Mucosa of gallbladder (tissue), 1 donor: ENCODE results near the gene PAX3. TPM values are rescaled to one million over a fixed set of nuclear protein-coding genes. Genes with fewer than 3 reads are reported as not detected.
"Not testable (repeated sequence)": the region's sequence is repeated elsewhere in the genome, so short reads cannot be mapped to it uniquely, and the experiment has no call there.

Experiments
- DNase-seq: peaks from one replicate; pipeline ENCODE4 v3.0.0-alpha.2; 2020; ENCODE audit warnings: low spot score
- total RNA-seq: library from RNA; stranded (reverse); gene quantifications from one replicate; pipeline ENCODE4 v1.2.1, GENCODE V29; 2021
- donor health status: DM: no; HTN: no; CAD: no.

The PAX3 gene
- total RNA-seq, 1 donor from 2014 or later = not detected

DNA sequence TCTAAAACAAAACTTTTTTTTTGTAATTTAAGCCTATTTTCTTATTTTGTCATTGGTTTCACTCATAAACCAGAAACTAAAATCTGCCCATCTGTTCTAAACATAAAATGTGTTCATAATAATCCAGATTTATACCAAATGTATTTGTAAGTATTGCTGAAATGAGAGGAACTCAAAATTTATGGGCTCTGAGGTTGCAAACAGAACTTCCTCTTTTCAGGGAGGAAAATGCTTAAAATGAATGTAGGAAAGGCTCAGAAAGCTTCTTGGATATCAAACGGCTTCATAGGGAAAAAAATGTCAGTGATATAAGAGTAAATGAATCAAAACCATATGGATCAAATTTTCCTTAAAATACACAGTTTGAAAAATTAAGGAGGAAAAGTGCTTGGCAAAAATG, 83.9 kb downstream of the PAX3 start:
- no peak for DNase-seq

DNA sequence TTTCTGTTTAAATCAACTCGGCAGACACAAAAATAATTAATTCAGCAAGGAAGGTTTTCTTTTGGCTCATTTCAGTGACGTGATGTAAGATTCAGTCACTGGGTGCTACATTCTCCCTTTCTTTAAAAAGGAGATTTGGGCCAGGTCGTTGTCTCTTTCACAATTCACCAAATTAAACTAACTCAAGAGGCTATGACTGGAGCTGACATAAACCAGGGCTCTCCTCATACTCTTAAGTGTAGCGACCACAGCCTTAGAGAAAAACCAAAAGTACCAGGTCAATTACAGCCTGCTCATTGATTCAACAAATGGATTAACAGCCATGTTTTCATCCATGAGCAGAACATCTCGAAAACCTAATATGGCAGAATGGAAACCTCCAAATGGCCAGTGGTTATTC, 85.7 kb downstream of the PAX3 start:
- DNase-seq = no peak

DNA sequence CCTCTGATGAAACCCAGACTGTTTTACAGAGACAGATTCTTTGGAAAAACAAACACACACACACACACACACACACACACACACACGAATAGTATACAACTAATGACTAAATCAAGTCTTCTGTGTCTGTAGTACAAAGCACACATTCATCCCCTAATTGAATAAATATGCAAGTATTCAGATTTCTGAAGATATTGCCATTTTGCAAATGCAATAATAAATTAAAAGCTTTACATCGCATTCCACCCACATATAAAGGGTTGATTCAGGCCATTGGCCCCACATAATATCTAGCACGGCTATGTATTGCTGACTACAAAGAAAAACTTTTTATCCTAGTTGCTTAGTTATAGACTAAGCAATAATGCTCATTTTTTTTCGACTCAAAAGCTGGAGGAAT, 86.2 kb downstream of the PAX3 start:
- DNase-seq = no peak

DNA sequence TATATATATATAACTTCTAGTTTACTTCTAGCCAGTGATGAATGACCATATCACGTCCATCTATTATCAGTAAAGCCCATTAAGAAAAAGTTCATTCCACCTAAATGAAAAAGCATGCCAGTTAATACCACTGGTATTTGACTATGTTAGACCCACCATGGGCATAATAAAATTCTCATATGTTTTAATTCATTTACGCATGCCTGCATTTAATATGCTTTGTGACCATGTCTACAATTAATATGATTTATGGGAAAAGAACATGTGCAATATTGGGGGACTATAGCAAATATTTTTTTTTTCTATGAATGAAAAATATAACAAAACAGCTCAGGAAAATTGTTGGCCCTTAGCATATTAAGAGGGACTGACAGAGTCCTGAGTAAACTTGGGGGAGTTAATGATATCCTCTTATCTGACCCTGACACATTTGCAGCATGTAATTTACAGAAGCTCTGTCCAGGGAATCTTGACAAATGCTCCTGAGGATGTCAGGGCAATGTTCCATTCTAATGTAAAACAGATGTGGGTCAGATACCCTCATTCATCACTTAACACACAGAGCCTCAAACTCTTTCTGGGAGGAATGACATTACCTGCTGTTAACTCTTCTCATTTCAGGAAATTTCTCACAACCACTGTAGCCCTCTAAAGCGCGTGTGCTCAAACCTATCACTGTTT, 90.6 kb downstream of the PAX3 start:
- DNase-seq = no peak

DNA sequence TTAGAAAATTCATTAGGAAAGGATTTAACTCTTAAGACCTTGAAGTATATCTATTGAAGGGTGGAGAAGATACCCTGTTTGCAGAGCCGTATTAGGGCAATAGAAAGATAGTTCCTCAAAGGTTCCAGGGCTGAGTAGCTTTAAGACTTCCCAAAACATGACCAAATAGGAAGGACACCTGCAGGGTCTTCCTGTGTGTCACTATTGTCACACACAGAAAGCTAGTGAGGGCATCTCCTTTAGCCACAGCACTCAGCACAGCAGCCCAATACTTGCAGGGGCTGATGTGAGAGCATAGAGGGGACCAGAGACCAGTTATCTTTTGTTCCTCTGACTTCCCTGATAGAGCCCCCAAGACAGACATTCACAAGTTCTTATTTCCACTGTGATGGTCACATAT, 93.7 kb downstream of the PAX3 start:
- DNase-seq = no peak

DNA sequence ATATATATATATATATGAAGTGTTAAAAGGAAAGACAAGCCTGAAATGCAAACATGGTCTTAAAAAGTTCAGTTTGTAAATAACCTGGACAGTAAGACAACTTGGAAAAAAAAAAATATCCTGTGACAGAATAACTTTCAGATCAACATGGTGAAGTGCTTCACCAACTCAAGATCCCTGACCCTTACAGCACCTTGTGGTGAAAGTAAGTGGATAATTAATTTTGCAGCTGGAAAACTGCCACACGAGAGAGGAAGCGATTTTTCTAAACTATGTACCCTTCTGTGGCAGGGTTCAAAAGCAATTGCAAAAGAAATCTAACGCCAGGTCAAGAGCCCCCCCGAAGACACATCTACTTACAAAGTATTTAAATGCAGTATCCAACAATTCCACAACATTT, 95.8 kb downstream of the PAX3 start:
- DNase-seq = no peak

DNA sequence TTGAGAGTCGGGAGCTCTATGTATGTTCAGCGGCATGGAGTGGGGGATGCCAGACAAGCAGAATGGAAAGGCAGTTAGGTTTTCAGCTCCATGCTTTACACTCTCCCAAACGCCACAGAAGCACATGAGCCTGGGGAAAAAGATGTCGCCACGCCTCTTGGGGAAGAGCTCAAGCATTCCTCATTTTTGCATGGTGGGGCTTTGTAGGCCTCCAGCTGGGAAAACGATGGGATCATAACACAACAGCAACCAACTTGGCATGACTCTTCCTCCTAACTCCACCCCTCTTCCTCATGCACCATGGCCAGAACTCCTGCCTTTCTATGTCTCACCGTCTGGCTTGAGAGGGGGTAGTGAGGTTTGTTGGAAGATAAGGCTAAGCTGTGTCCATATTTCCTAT, 102.6 kb downstream of the PAX3 start:
- DNase-seq = no peak

DNA sequence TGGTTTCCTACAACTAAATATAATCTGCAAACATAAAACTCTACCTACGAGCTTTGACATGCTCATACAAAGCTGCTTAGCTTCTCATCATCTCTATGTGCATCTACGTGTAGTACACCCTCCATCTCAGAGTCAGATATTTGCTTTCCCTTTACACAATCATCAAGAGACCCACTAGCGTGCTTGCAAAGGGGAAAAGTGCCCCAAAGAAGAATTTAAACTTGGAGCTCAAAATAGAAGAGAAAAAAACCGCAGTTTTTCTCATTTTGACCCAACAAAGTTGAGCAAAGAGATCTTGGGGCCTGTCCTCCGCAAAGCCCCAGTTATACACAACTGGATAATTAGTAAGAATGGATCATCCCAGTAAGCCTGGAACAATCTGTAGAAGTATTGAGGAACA, 104.1 kb downstream of the PAX3 start:
- no peak for DNase-seq

DNA sequence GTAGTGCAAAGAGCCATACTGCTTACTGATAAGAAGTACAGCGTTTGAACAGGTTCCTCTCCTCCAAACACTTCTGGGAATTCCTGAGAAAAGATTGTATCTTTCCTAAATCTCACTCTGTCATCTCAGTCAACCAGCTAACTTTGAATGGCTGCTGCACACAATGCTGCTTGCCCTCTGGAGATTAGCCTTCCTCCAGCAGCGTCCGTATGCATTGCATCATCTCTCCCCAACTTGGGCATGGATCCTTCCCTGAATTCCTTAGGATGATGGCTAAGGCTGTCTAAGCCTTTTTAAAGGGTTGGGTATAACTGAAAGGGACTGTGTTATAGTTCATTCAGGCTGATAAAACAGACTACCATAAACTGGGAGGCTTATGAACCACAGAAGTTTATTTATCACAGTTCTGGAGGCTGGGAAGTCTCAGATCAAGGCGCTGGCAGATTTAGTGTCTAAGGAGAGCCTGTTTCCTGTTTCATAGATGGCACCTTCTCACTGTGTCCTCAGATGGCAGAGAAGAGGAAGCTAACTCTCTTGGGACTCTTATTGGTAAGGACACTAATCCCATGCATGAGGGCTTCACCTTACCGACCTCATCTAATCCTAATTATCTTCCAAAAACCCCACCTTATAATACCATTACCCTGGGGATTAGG, 105.3 kb downstream of the PAX3 start:
- DNase-seq = no peak

DNA sequence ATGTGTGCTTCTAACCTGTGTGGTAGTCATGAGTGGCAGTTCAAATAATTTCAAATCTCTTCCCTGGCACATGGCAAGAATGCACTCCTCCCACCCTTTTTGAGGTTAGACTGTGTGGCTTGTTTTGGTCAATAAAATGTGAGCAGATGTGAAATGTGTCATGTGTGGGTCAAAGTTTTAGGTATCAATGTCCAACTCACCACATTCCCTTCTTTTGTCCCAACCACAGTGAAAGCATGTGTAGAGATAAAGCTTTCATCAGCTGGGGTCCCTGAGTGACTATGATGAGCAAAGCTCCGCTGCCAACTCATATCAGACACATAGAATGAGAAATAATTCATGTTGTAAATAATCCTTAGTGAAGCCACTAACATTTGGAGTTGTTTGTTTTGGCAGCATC, 118.2 kb downstream of the PAX3 start:
- no peak for DNase-seq

DNA sequence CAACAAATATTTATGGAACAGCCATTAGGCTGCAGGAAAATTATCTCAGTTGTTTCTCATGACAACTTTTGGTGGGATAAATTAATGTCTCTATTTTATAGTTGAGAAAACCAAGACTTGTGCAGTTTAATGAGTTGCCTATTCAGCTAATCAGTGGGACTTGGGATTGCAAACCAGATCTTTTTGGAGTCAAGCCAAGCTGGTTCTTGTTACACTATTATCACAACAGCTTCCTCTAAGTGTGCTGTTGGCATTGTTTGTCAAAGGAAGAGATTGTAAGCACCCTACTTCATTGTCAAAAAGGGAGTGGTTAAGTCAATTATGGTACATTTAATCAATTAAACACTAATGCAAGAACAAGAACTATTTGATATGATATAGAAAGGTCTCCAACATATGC, 119.2 kb downstream of the PAX3 start:
- no peak for DNase-seq

DNA sequence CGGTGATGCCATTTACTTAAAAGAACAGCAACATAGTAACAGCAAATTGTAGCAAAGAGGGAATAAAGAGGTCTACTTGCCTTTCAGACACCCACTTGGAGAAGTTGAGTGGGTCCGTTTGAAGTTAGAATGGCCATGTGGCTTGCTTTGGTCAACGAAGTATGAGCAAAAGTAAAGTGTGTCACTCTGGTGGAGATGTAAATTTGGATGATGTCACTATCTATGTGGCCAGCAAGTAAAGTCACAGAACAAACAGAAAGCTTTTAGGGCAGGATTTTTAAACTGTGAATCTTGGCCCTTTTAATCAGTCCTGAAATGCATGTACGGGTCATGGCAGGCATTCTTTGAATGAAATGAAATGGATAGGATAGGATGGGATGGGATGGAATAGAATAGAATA, 120.3 kb downstream of the PAX3 start:
- no peak for DNase-seq

DNA sequence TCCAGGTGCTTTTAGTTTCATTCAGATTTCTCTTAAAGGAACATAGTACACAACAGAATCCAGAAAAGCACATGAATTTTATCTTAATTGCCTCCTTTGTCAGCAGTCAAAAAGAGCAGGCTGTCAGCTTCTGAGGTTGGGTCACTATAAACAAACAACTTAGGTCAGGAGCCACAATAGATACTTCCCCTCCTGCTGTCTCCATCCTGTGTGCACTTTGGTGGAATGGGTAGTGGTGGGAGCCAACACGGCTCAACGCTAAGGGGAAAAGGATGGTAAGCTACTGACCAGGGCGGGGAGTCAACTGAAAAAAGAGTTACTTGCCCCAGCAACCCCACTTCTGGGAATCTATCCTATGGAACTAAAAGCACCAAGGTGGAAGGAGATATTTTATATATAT, 121.9 kb downstream of the PAX3 start:
- no peak for DNase-seq

DNA sequence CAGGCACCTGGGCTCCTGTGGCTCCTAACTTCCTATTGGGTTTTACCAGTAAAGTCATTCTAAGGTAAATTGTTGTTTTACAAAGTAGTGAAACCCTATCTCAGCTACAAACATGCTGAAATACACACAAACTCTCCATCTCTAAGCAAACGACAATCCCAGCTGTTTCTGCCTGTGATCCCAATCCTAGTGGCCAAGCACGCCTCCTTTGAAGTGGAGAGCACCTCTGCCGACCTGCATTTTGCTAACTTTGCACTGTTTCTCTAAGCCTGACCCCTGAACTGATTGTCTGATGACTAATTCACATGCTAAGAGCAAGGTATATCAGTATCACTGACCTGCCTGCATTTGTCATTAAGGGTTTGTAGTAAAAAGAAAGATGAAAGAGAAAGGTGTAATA, 124.3 kb downstream of the PAX3 start:
- no peak for DNase-seq

DNA sequence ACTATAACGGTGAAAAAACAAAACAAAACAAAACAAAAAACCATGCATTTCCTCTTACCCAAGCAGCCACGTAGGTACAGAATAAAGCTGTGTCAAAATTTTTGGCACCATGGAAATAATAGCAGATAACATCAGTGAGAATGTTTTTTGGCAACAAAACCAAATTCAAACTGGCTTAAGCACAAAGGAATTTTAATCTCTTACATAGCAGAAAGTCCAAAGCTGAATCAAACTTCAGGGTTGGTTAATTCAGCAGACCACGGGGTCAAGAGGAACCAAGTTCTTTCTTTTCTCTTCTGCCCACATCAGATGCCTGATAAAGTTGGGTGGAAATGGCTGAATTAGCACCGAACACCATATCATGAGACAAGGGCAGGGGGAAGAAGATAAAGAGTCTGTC, 129.5 kb downstream of the PAX3 start:
- no peak for DNase-seq

DNA sequence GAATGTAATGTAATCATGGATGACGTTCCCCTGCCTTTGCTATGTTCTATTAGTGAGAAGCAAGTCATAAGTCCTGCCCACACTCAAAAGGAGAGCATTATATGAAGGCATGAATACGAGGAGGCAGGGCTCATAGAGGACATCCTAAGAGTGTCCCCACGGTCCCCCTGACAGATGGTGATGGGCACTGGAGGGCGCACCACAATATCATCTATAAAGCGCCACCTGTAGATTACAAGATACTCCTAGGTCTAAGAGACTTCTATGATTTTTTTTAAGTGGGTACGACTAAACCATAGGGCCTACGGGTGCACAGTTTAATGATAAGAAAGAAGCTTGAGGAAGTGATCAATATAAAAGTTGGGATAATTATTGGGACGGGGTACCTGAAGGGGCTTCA, 131.0 kb downstream of the PAX3 start:
- DNase-seq = no peak

DNA sequence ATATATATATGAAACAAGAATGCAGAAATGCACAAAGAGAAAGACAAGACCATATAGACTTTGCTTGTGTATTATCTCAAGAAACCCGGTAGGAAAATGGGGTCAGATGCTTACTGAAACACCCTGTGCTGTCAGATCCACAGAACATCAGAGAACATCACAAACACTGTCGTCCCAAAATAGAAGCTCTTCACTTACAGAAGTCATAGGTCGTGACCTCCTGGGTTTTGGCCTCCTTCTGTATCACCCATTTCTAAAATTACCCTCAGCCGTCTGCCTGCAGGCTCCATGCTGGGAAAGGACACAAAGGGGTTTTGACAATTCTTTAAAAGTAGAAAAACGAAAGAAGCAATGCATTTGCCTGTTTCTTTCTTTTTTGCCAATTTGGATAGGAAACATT, 137.9 kb downstream of the PAX3 start:
- DNase-seq = no peak

DNA sequence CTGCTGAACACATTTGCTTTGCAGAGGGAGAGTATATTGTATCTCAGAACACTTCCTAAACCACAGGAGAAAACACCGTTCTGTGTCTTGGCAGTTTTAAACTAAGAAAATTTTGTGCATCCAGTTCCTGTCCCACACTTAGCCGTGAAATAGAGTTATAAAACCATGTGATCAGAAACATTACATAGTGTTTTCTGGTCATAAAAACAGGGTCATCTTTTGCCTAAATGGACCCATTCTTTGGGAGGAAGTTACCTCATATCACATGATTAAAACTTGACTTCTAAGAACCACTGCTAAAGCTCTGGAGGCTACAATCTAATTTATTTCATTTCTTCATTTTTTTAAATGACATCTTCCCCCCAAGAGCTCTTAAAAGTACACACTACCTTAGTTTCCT, 138.7 kb downstream of the PAX3 start:
- DNase-seq = no peak

DNA sequence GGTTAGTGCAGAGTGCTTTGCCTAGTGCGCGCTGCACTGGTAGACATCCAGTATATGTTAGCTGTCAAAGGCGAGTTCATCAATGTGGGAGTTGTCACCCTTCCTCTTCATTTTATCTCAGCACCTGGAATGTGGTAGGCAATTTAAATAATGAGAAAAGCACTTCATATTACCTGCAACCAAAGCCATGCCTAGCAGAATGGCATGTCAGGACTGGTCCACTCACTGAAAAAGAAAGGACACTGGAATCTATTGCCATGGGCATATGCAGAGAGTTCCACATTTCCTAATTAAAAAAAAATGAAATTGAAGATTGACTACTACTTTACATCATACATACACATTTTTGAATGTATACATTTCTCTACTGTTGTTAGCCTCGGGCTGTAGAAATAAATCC, 139.6 kb downstream of the PAX3 start:
- DNase-seq = no peak

DNA sequence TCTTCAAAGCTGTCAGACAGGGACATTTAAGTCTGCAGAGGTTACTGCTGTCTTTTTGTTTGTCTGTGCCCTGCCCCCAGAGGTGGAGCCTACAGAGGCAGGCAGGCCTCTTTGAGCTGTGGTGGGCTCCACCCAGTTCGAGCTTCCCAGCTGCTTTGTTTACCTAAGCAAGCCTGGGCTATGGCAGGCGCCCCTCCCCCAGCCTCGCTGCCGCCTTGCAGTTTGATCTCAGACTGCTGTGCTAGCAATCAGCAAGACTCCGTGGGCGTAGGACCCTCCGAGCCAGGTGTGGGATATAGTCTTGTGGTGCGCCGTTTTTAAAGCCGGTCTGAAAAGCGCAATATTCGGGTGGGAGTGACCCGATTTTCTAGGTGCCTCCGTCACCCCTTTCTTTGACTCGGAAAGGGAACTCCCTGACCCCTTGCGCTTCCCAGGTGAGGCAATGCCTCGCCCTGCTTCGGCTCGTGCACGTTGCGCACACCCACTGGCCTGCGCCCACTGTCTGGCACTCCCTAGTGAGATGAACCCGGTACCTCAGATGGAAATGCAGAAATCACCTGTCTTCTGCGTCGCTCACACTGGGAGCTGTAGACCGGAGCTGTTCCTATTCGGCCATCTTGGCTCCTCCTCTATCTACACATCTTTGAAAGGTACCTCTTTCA, 143.7 kb downstream of the PAX3 start:
- DNase-seq = not testable (repeated sequence)
